Loucy (cell line): Measurements from ENCODE around the gene CCDC122.

ENCODE experiments used
- CTCF ChIP-seq: fragments of 200-600 bp; sonication (generic); conservative IDR thresholded peaks from 2 replicates; pipeline ENCODE4 v1.5.1; 2014; ENCODE audit warnings: mild to moderate bottlenecking, antibody characterized with exemption, low read length
- EZH2phosphoT487 ChIP-seq: fragments of 200-600 bp; IDR thresholded peaks from 2 replicates; pipeline ENCODE4 v1.6.1; 2018; ENCODE audit warnings: antibody characterized with exemption, mild to moderate bottlenecking, moderate library complexity, borderline replicate concordance

- TF ChIP-seq CTCF (no peak), EZH2phosphoT487 (no peak)
Observed at GRCh38 chr13:43911278-43911677, 31.7 kb upstream of the CCDC122 start.
